Measurements from ENCODE around the gene SETMAR. TPM values are rescaled to one million over a fixed set of nuclear protein-coding genes. Genes with fewer than 3 reads are reported as not detected.

SETMAR gene
- total RNA-seq, 1 donor from 2014 or later = 12.5 TPM

DNA sequence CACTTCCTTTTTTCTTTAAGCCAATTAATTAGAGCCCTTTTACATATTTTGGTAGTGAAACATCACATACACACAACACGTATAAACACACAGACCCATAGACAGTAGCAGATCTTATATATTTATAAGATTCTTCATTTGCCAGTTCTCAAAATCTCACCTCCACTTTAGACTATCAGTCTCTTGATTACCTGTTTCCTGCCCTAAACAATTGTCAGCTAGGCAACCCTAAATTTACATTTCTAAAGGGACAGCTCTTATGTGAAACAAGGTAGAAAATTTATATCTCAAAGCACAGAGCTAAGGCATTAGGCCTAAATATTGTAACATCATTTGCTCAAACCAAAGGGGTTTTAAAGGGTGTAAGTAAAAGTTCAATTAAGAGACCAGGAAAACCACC, 28.9 kb downstream of the SETMAR start:
- Histone ChIP-seq H3K27ac (ENCODE audit: low read depth, low read length) (no peak overlapping the region), H3K4me3 (ENCODE audit: low read length in 3 of 3) (no peak overlapping the region), H3K27me3 (ENCODE audit: control insufficient read depth in 3 of 3, insufficient read depth in 3 of 3, low read length in 3 of 3) (no peaks in the 10 kb centered on the region), H3K9ac (ENCODE audit: low read depth in 1 of 3, low read length in 3 of 3) (no peak overlapping the region), H3K9me3 (ENCODE audit: control insufficient read depth in 3 of 3, low read length in 3 of 3) (no peaks in the 10 kb centered on the region), H3K36me3 (ENCODE audit: control insufficient read depth in 3 of 3, insufficient read depth in 3 of 3, low read length in 3 of 3) (no peaks in the 10 kb centered on the region), H3K4me1 (ENCODE audit: control insufficient read depth in 3 of 3, insufficient read depth in 3 of 3, low read length in 3 of 3) (no peaks in the 10 kb centered on the region)

DNA sequence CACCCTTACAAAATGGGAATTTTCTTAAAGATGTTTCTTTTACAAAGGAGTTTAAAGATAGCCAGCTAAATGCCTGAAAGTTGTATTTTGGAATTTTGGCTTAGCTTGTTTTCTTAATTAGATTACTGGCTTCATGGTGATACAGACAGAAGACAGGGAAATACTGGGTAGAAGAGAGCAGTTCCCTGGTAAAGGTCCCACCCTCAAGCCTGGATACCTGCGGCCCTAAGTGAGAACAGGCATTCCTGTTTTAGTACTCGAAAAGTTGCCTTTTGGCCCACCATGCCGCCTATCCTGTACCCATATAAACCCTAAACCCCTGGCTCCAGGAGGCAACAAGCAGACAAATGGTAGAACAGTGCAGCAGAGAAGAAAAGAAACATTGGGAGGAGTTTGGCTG, 29.4 kb downstream of the SETMAR start:
- no peaks in the 10 kb centered on the region for H3K9me3 ChIP-seq (ENCODE audit: control insufficient read depth in 3 of 3, low read length in 3 of 3)
- no peak overlapping the region for H3K27ac ChIP-seq (ENCODE audit: low read depth, low read length)
- H3K4me3 ChIP-seq (ENCODE audit: low read length in 3 of 3) = no peak overlapping the region
- H3K4me1 ChIP-seq (ENCODE audit: control insufficient read depth in 3 of 3, insufficient read depth in 3 of 3, low read length in 3 of 3) = no peaks in the 10 kb centered on the region
- no peaks in the 10 kb centered on the region for H3K27me3 ChIP-seq (ENCODE audit: control insufficient read depth in 3 of 3, insufficient read depth in 3 of 3, low read length in 3 of 3)
- no peaks in the 10 kb centered on the region for H3K36me3 ChIP-seq (ENCODE audit: control insufficient read depth in 3 of 3, insufficient read depth in 3 of 3, low read length in 3 of 3)
- H3K9ac ChIP-seq (ENCODE audit: low read depth in 1 of 3, low read length in 3 of 3) = no peak overlapping the region

DNA sequence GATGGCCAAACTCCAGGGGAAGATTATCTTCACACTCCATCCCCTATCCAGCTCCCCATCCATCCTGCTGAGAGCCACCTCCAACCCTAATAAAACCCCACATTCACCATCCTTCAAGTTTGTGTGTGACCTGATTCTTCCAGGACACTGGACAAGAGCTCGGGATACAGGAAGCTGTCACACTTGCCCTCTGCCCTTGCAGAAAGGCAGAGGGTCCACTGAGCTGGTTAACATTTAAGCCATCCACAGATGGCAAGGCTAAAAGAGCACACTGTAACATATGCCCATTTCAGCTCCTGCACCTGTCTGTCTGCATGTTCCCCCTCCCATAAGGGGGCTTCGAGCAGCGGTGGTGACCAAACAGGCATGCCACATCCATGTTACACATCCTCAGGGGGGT, 29.8 kb downstream of the SETMAR start:
- Histone ChIP-seq H3K36me3 (ENCODE audit: control insufficient read depth in 3 of 3, insufficient read depth in 3 of 3, low read length in 3 of 3) (no peaks in the 10 kb centered on the region), H3K9ac (ENCODE audit: low read depth in 1 of 3, low read length in 3 of 3) (no peak overlapping the region), H3K27me3 (ENCODE audit: control insufficient read depth in 3 of 3, insufficient read depth in 3 of 3, low read length in 3 of 3) (no peaks in the 10 kb centered on the region), H3K4me1 (ENCODE audit: control insufficient read depth in 3 of 3, insufficient read depth in 3 of 3, low read length in 3 of 3) (no peaks in the 10 kb centered on the region), H3K4me3 (ENCODE audit: low read length in 3 of 3) (no peak overlapping the region), H3K9me3 (ENCODE audit: control insufficient read depth in 3 of 3, low read length in 3 of 3) (no peaks in the 10 kb centered on the region), H3K27ac (ENCODE audit: low read depth, low read length) (no peak overlapping the region)

DNA sequence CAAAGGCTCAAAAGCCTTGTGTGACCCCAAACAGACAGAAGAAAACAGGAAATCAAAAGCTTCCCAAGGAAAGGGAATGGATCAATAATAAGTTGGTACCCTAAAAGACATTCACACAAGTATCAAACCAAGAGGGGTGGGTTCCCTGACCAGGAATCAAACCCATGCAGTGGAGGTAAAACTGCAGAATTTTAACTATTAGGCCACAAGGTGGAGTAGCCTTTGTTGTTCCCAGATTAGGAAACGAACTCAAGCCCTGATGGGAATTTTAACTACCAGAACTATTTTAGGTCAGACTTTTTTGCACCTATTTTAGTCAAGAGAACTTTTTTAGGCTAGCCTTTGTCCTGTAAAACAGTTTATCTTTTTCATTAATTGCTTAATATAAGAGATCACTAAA, 31.4 kb downstream of the SETMAR start:
- no peak overlapping the region for H3K27ac ChIP-seq (ENCODE audit: low read depth, low read length)
- no peaks in the 10 kb centered on the region for H3K4me1 ChIP-seq (ENCODE audit: control insufficient read depth in 3 of 3, insufficient read depth in 3 of 3, low read length in 3 of 3)
- no peaks in the 10 kb centered on the region for H3K9me3 ChIP-seq (ENCODE audit: control insufficient read depth in 3 of 3, low read length in 3 of 3)
- no peak overlapping the region for H3K9ac ChIP-seq (ENCODE audit: low read depth in 1 of 3, low read length in 3 of 3)
- H3K27me3 ChIP-seq (ENCODE audit: control insufficient read depth in 3 of 3, insufficient read depth in 3 of 3, low read length in 3 of 3) = no peaks in the 10 kb centered on the region
- no peaks in the 10 kb centered on the region for H3K36me3 ChIP-seq (ENCODE audit: control insufficient read depth in 3 of 3, insufficient read depth in 3 of 3, low read length in 3 of 3)
- no peak overlapping the region for H3K4me3 ChIP-seq (ENCODE audit: low read length in 3 of 3)

DNA sequence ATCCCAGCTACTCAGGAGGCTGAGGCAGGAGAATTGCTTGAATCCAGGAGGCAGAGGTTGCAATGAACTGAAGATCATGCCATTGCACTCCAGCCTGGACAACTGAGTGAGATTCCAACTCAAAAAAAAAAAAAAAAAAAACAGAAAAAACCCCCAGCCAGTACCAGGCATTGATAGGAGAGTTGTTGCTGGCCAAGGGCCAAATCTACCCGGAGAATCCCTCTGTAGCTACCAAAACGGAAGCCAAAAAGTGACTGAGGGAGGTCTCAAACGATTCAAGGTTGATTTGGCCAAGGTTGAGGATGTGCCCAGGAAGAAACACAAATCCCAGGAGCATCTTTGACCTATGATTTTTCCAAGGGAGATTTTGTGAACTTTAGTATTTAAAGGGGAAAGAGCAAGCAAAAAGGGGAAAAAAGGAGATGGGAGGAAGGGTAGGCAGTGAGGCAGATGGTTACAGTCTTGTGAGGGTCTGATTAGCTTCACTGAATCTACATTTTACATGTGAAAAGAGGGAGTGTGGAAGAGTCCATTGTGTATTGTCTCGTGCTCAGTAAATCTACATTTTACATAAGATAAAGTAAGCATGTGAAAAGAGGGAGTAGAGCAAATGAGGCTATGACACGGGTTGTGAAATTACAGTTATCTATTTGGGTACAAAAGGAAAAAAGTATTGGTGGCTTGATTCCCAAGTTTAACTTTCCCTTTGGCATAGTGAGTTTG, 32.8 kb downstream of the SETMAR start:
- H3K27ac ChIP-seq (ENCODE audit: low read depth, low read length) = no peak overlapping the region
- H3K4me1 ChIP-seq (ENCODE audit: control insufficient read depth in 3 of 3, insufficient read depth in 3 of 3, low read length in 3 of 3) = peaks cover 0 to 3% (median 0%) of the 10 kb centered on the region in 3 donors
- no peaks in the 10 kb centered on the region for H3K27me3 ChIP-seq (ENCODE audit: control insufficient read depth in 3 of 3, insufficient read depth in 3 of 3, low read length in 3 of 3)
- no peaks in the 10 kb centered on the region for H3K9me3 ChIP-seq (ENCODE audit: control insufficient read depth in 3 of 3, low read length in 3 of 3)
- H3K9ac ChIP-seq (ENCODE audit: low read depth in 1 of 3, low read length in 3 of 3) = no peak overlapping the region
- H3K36me3 ChIP-seq (ENCODE audit: control insufficient read depth in 3 of 3, insufficient read depth in 3 of 3, low read length in 3 of 3) = no peaks in the 10 kb centered on the region
- no peak overlapping the region for H3K4me3 ChIP-seq (ENCODE audit: low read length in 3 of 3)

DNA sequence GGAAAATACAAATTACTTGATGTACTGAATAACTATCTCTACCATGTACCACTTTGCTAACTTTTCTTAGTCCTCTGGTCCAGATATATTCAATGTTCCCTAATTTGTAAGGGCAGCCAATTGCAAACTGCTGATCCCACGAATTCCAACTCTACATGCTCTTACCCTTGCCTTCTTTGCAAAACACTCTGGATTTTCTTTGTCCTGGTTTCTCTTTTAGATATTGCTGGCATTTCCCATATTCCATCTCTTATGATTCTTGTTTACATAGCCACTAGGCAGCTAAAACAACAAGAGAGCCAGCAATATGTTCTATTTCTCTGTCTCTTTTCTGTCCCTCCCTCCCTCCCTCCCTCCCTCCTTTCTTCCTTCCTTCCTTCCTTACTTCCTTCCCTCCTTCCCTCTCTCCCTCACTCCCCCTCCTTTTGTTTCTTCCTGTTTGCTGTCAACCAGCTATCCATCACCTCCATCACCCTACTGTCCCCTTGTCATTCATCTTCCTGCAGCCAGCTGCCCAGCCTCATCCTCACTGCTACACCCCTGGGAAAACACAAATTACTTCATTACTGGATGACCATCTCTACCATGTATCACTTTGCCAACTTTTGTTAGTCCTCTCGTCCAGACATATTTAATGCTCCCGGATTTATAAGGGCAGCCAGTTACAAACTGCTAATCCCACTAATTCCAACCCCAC, 33.8 kb downstream of the SETMAR start:
- no peak overlapping the region for H3K9ac ChIP-seq (ENCODE audit: low read depth in 1 of 3, low read length in 3 of 3)
- H3K9me3 ChIP-seq (ENCODE audit: control insufficient read depth in 3 of 3, low read length in 3 of 3) = no peaks in the 10 kb centered on the region
- no peak overlapping the region for H3K27ac ChIP-seq (ENCODE audit: low read depth, low read length)
- H3K36me3 ChIP-seq (ENCODE audit: control insufficient read depth in 3 of 3, insufficient read depth in 3 of 3, low read length in 3 of 3) = no peaks in the 10 kb centered on the region
- H3K27me3 ChIP-seq (ENCODE audit: control insufficient read depth in 3 of 3, insufficient read depth in 3 of 3, low read length in 3 of 3) = no peaks in the 10 kb centered on the region
- peaks cover 0 to 3% (median 0%) of the 10 kb centered on the region in 3 donors for H3K4me1 ChIP-seq (ENCODE audit: control insufficient read depth in 3 of 3, insufficient read depth in 3 of 3, low read length in 3 of 3)
- H3K4me3 ChIP-seq (ENCODE audit: low read length in 3 of 3) = no peak overlapping the region

DNA sequence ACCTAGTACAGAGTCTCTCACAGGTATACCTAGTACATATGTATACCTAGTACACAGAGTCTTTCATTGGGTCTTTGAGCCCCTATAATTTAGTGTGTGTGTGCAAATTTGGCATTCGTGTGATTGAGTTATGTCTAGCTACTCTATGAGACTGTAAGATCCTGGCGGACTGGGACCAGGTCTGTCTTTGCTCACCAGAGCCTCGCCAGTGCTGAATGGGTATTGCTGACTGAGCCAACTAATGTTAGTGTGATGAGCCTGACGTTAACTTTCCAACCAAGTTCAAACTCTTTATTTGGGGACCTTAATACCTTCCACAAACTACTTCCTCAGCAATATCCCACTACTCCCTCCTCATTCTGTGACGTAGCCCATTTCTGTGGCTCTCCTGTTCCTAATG, 35.6 kb downstream of the SETMAR start:
- Histone ChIP-seq H3K9me3 (ENCODE audit: control insufficient read depth in 3 of 3, low read length in 3 of 3) (no peaks in the 10 kb centered on the region), H3K4me3 (ENCODE audit: low read length in 3 of 3) (no peak overlapping the region), H3K9ac (ENCODE audit: low read depth in 1 of 3, low read length in 3 of 3) (no peak overlapping the region), H3K27me3 (ENCODE audit: control insufficient read depth in 3 of 3, insufficient read depth in 3 of 3, low read length in 3 of 3) (no peaks in the 10 kb centered on the region), H3K27ac (ENCODE audit: low read depth, low read length) (no peak overlapping the region), H3K36me3 (ENCODE audit: control insufficient read depth in 3 of 3, insufficient read depth in 3 of 3, low read length in 3 of 3) (no peaks in the 10 kb centered on the region), H3K4me1 (ENCODE audit: control insufficient read depth in 3 of 3, insufficient read depth in 3 of 3, low read length in 3 of 3) (peaks cover 0 to 3% (median 0%) of the 10 kb centered on the region in 3 donors)

DNA sequence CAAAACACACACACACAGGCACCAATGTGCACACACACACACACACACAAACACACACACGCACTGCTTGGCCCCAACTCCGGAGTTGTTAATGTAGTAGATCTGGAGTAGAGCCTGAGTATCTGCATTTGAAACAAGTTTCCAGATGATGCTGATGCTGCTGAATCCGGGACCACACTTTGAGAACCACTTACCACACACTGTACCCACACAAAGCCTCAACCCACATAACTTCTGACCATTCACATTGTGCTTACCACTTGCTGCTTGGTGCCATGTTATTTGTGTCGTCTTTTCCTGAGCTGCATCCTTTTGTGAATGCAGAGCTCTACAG, 36.9 kb downstream of the SETMAR start:
- H3K27me3 ChIP-seq (ENCODE audit: control insufficient read depth in 3 of 3, insufficient read depth in 3 of 3, low read length in 3 of 3) = no peaks in the 10 kb centered on the region
- H3K4me1 ChIP-seq (ENCODE audit: control insufficient read depth in 3 of 3, insufficient read depth in 3 of 3, low read length in 3 of 3) = peaks cover 0 to 3% (median 0%) of the 10 kb centered on the region in 3 donors
- no peaks in the 10 kb centered on the region for H3K36me3 ChIP-seq (ENCODE audit: control insufficient read depth in 3 of 3, insufficient read depth in 3 of 3, low read length in 3 of 3)
- H3K4me3 ChIP-seq (ENCODE audit: low read length in 3 of 3) = no peak overlapping the region
- no peak overlapping the region for H3K9ac ChIP-seq (ENCODE audit: low read depth in 1 of 3, low read length in 3 of 3)
- H3K27ac ChIP-seq (ENCODE audit: low read depth, low read length) = no peak overlapping the region
- H3K9me3 ChIP-seq (ENCODE audit: control insufficient read depth in 3 of 3, low read length in 3 of 3) = no peaks in the 10 kb centered on the region

DNA sequence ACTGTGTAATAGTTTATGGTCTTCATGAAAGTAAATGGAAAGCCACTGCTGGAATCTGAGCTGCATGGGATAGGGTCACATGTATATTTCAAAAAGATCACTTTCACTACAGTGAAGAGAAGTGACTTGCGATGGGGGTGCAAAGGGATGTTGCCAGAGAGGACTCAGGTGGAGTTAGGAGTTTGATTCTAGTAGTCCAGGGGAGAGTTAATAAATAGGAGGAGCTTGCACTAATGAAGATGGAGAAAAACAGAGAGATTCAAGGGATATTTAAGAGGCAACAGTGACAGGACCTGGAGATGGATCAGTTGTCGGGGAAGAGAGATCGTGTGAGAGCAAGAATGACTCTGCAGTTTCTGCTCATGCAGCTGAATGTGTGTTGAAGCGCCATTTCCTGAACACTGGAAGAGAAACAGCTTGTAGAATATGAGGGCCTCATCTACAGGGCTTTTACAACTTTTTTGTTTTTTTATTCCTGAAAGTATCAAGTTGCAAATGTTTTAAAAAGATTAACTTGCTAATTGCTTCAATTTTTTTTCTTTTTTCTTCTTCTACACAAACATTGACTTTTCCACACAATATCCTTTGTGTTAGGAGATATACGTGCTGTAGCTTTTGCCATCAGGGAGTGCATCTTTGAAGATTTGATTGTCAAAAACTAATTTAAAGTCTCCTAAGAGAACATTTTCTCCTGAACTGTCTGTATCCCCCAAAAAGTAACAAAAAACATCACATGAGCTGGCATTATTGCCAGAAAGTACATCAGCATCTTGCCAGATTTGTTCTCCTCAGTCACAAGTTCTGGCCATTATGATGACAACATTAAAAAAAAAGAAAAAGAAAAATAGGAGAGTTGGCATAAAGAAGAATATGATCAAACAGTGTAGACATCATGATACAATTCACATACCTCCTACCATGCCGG, 37.5 kb downstream of the SETMAR start:
- no peaks in the 10 kb centered on the region for H3K9me3 ChIP-seq (ENCODE audit: control insufficient read depth in 3 of 3, low read length in 3 of 3)
- H3K4me1 ChIP-seq (ENCODE audit: control insufficient read depth in 3 of 3, insufficient read depth in 3 of 3, low read length in 3 of 3) = peaks cover 0 to 3% (median 0%) of the 10 kb centered on the region in 3 donors
- no peak overlapping the region for H3K9ac ChIP-seq (ENCODE audit: low read depth in 1 of 3, low read length in 3 of 3)
- H3K27ac ChIP-seq (ENCODE audit: low read depth, low read length) = no peak overlapping the region
- H3K4me3 ChIP-seq (ENCODE audit: low read length in 3 of 3) = no peak overlapping the region
- H3K27me3 ChIP-seq (ENCODE audit: control insufficient read depth in 3 of 3, insufficient read depth in 3 of 3, low read length in 3 of 3) = no peaks in the 10 kb centered on the region
- no peaks in the 10 kb centered on the region for H3K36me3 ChIP-seq (ENCODE audit: control insufficient read depth in 3 of 3, insufficient read depth in 3 of 3, low read length in 3 of 3)

DNA sequence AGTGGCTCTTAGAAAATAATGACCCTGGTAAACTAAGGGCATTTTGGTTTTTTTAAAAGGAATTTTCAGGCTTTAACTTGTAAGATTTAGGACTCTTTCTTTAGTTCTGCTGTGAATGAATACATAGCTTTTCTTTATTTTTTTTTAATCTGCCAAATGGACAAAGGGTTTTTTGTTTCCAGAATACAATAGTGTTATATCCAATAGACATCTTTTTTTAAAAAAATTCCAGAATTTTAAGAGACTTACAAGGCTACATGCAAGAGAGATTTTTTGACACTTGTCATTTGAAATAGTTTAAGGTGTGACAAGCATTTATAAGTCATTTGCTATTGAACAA, 38.1 kb downstream of the SETMAR start:
- H3K27me3 ChIP-seq (ENCODE audit: control insufficient read depth in 3 of 3, insufficient read depth in 3 of 3, low read length in 3 of 3) = no peaks in the 10 kb centered on the region
- no peak overlapping the region for H3K4me3 ChIP-seq (ENCODE audit: low read length in 3 of 3)
- H3K27ac ChIP-seq (ENCODE audit: low read depth, low read length) = no peak overlapping the region
- no peaks in the 10 kb centered on the region for H3K9me3 ChIP-seq (ENCODE audit: control insufficient read depth in 3 of 3, low read length in 3 of 3)
- no peaks in the 10 kb centered on the region for H3K36me3 ChIP-seq (ENCODE audit: control insufficient read depth in 3 of 3, insufficient read depth in 3 of 3, low read length in 3 of 3)
- no peak overlapping the region for H3K9ac ChIP-seq (ENCODE audit: low read depth in 1 of 3, low read length in 3 of 3)
- H3K4me1 ChIP-seq (ENCODE audit: control insufficient read depth in 3 of 3, insufficient read depth in 3 of 3, low read length in 3 of 3) = peaks cover 0 to 3% (median 0%) of the 10 kb centered on the region in 3 donors
